CD14-positive monocyte (primary cell): ENCODE data around the gene KIR2DL3. TPM values are rescaled to one million over a fixed set of nuclear protein-coding genes. Genes with fewer than 3 reads are reported as not detected.
"Not testable (repeated sequence)": the region's sequence is repeated elsewhere in the genome, so short reads cannot be mapped to it uniquely, and the experiment has no call there.

ENCODE experiments used
- DNase-seq, 3 donors: peaks; one replicate each; pipeline ENCODE4 v3.0.0-alpha.2; 2011 to 2022
- H2AFZ ChIP-seq: 2 replicates; pipeline ENCODE4 v1.6.0; 2012; ENCODE audit warnings: mild to moderate bottlenecking, low read depth, low read length, inconsistent platforms; ENCODE audit not compliant: insufficient read depth, poor library complexity, severe bottlenecking
- H3K27ac ChIP-seq, 2 donors: 1 replicate in 1 of 2; 2 replicates in 1 of 2; pipeline ENCODE4 v1.5.1; 2012 to 2013; ENCODE audit warnings: low read length in 2 of 2, control low read depth in 1 of 2, inconsistent platforms in 1 of 2, low read depth in 1 of 2, mild to moderate bottlenecking in 1 of 2
- H3K27me3 ChIP-seq, 2 donors: one replicate each; pipeline versions ENCODE4 v1.6.0 to v1.6.1; 2011 to 2013; ENCODE audit warnings: low read length in 2 of 2; ENCODE audit not compliant: control insufficient read depth in 2 of 2, insufficient read depth in 2 of 2
- H3K36me3 ChIP-seq, 2 donors: replicated peaks in 1 of 2; 1 replicate in 1 of 2; 2 replicates in 1 of 2; pipeline versions ENCODE4 v1.5.1 to v1.6.1; 2012 to 2013; ENCODE audit warnings: low read length in 2 of 2, control low read depth in 1 of 2, inconsistent platforms in 1 of 2, mild to moderate bottlenecking in 1 of 2; ENCODE audit not compliant: insufficient read depth in 2 of 2, control insufficient read depth in 1 of 2
- H3K4me1 ChIP-seq, 2 donors: 1 replicate in 1 of 2; 2 replicates in 1 of 2; pipeline versions ENCODE4 v1.5.1 to v1.6.1; 2012 to 2013; ENCODE audit warnings: low read length in 2 of 2, control low read depth in 1 of 2, inconsistent platforms in 1 of 2, mild to moderate bottlenecking in 1 of 2, moderate library complexity in 1 of 2; ENCODE audit not compliant: insufficient read depth in 2 of 2, control insufficient read depth in 1 of 2
- H3K4me2 ChIP-seq: replicated peaks from 2 replicates; pipeline ENCODE3; 2012; ENCODE audit warnings: low read length, moderate library complexity, mild to moderate bottlenecking; ENCODE audit not compliant: poor library complexity, severe bottlenecking; ENCODE audit errors: extremely low read depth
- H3K4me3 ChIP-seq, 3 experiments: fragments of 200-600 bp in 1 of 3; sonication (generic) in 1 of 3; replicated peaks in 1 of 3; 1 replicate in 2 of 3; 2 replicates in 1 of 3; pipeline ENCODE4 v1.5.1; 2011 to 2013; ENCODE audit warnings: low read length in 3 of 3, mild to moderate bottlenecking in 3 of 3, control low read depth in 2 of 3, low read depth in 2 of 3, inconsistent platforms in 1 of 3, moderate library complexity in 1 of 3
- H3K79me2 ChIP-seq: 2 replicates; pipeline ENCODE4 v1.6.0; 2012; ENCODE audit warnings: mild to moderate bottlenecking, control low read depth, inconsistent platforms, low read length, moderate library complexity; ENCODE audit not compliant: insufficient read depth
- H3K9ac ChIP-seq: 2 replicates; pipeline ENCODE4 v1.6.0; 2017; ENCODE audit warnings: low read length, mild to moderate bottlenecking; ENCODE audit not compliant: insufficient read depth, poor library complexity, severe bottlenecking
- H3K9me3 ChIP-seq, 2 donors: replicated peaks in 1 of 2; 1 replicate in 1 of 2; 2 replicates in 1 of 2; pipeline versions ENCODE4 v1.5.1 to v1.6.1; 2012 to 2013; ENCODE audit warnings: low read length in 2 of 2, control low read depth in 1 of 2; ENCODE audit not compliant: control insufficient read depth in 1 of 2, insufficient read depth in 1 of 2
- H4K20me1 ChIP-seq: 2 replicates; pipeline ENCODE4 v1.6.0; 2012; ENCODE audit warnings: mild to moderate bottlenecking, low read length, control low read depth, moderate library complexity; ENCODE audit not compliant: insufficient read depth
- H3K27ac Mint-ChIP-seq, 7 donors: one replicate each; pipeline ENCODE4 v1.8.0; 2020; ENCODE audit warnings: mild to moderate bottlenecking in 7 of 7, mixed read lengths in 7 of 7, moderate library complexity in 6 of 7, inconsistent platforms in 2 of 7
- H3K27me3 Mint-ChIP-seq, 3 donors: one replicate each; pipeline ENCODE4 v1.8.0; 2021 to 2022; ENCODE audit warnings: low read depth in 3 of 3, mild to moderate bottlenecking in 3 of 3, mixed read lengths in 3 of 3, moderate library complexity in 3 of 3, inconsistent platforms in 1 of 3
- H3K36me3 Mint-ChIP-seq, 2 donors: one replicate each; pipeline ENCODE4 v1.8.0; 2020; ENCODE audit warnings: mixed read lengths in 2 of 2, inconsistent platforms in 1 of 2, mild to moderate bottlenecking in 1 of 2
- H3K4me1 Mint-ChIP-seq: one replicate; pipeline ENCODE4 v1.8.0; 2020; ENCODE audit warnings: mild to moderate bottlenecking, mixed read lengths
- H3K4me3 Mint-ChIP-seq, 2 donors: one replicate each; pipeline ENCODE4 v1.8.0; 2020; ENCODE audit warnings: mild to moderate bottlenecking in 2 of 2, mixed read lengths in 2 of 2, moderate library complexity in 1 of 2
- H3K9me3 Mint-ChIP-seq, 7 donors: one replicate each; pipeline ENCODE4 v1.8.0; 2020 to 2022; ENCODE audit warnings: mixed read lengths in 7 of 7, mild to moderate bottlenecking in 6 of 7, moderate library complexity in 6 of 7, inconsistent platforms in 2 of 7
- CTCF ChIP-seq: fragments of 200-600 bp; IDR thresholded peaks from one replicate; pipeline ENCODE4 v1.8.0; 2022; ENCODE audit warnings: antibody characterized with exemption, mild to moderate bottlenecking
- WGBS: methylation state at CpG from one replicate; pipeline ENCODE4 v1.1.5; 2013; ENCODE audit warnings: missing lambda C conversion rate; ENCODE audit not compliant: insufficient coverage; 5-methylcytosine and 5-hydroxymethylcytosine counted together
- intact Hi-C, 2 donors: fragments of 100-400 bp; cut with micrococcal nuclease; formaldehyde crosslinking; loops; one replicate each; pipeline versions ENCODE4 v1.15.0 to v1.15.1; 2023
- polyA plus RNA-seq, 3 donors: library from polyadenylated mRNA; depleted of rRNA in 1 of 3; unstranded in 2 of 3; stranded (reverse) in 1 of 3; fragments of 300-500 nt in 2 of 3; fragments of >200 nt in 1 of 3; fragmentation: Illumina TruSeq in 2 of 3; gene quantifications; 1 replicate in 2 of 3; 2 replicates in 1 of 3; pipeline ENCODE4 v1.2.3, GENCODE V29; 2012 to 2021

KIR2DL3 gene
- polyA plus RNA-seq, 3 donors: 0.07 TPM; not detected in 2

- H3K36me3 ChIP-seq: no peaks in the 10 kb centered on the region
- Mint-ChIP-seq H3K4me1 (peaks cover 55% of the 10 kb centered on the region), H3K36me3 (peaks cover 4 to 18% of the 10 kb centered on the region in 2 donors), H3K9me3 (peaks cover 0 to 5% (median 2%) of the 10 kb centered on the region in 7 donors), H3K4me3 (peak overlapping the region; percentile 12 to 65), H3K27me3 (peaks cover 7 to 17% (median 7%) of the 10 kb centered on the region in 3 donors), H3K27ac (peak overlapping the region in 5 of 7 donors; percentile 4 to 76 (median 46))
- H2AFZ ChIP-seq: peak overlapping the region; percentile 36
- peak overlapping the region in 1 of 3 experiments; percentile 54 for H3K4me3 ChIP-seq
- peaks cover 51% of the 10 kb centered on the region in 2 donors for H3K4me1 ChIP-seq
- H3K79me2 ChIP-seq: peaks cover 3% of the 10 kb centered on the region
- no peaks in the 10 kb centered on the region for H3K9me3 ChIP-seq
- H3K4me2 ChIP-seq: peak overlapping the region; percentile 62
- no peak for TF ChIP-seq CTCF
- no peaks in the 10 kb centered on the region for H4K20me1 ChIP-seq
- peak overlapping the region in 1 of 2 donors; percentile 48 for H3K27ac ChIP-seq
- WGBS: 28% methylated on average over 8 of the region's 8 CpGs
- no peaks in the 10 kb centered on the region for H3K27me3 ChIP-seq
- H3K9ac ChIP-seq: peak overlapping the region; percentile 20
- DNase-seq: peak in 1 of 3 donors; percentile 36
- intact Hi-C loops: no loop called here
These were observed 42.2 kb upstream of the KIR2DL3 start for GRCh38 chr19:54696117-54696548.

DNA sequence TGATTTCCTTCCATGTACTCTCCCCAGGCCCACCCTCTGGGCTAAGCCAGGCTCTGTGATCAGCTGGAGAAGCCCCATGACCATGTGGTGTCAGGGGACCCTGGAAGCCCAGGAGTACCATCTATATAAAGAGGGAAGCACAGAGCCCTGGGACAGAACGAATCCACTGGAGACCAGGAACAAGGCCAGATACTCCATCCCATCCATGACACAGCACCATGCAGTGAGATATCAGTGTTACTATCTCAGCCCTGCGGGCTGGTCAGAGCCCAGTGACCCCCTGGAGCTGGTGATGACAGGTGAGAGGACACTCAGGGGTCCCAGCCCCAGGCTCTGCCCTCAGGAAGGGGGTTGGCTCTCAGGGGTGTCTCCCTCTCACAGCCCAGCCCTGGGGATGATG is 41.5 kb upstream of the KIR2DL3 start:
- H3K4me3 Mint-ChIP-seq: peak overlapping the region; percentile 4 to 65
- peaks cover 7 to 16% (median 7%) of the 10 kb centered on the region in 3 donors for H3K27me3 Mint-ChIP-seq

DNA sequence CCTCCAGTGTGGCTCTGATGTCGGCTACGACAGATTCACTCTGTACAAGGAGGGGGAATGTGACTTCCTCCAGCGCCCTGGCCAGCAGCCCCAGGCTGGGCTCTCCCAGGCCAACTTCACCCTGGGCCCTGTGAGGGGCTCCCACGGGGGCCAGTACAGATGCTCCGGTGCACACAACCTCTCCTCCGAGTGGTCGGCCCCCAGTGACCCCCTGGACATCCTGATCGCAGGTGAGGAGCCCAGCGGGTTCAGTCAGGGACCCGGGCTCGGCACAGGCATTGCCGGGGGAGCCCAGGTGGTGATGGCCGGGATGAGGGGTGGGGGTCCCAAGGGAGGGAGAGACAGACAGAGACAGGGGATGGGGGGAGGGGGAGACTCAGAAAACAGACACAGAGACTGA is 40.6 kb upstream of the KIR2DL3 start:
- Mint-ChIP-seq H3K27ac (peak overlapping the region in 1 of 7 donors; percentile 43), H3K27me3 (peaks cover 3 to 19% (median 10%) of the 10 kb centered on the region in 3 donors), H3K4me1 (peaks cover 41% of the 10 kb centered on the region), H3K36me3 (peaks cover 4 to 18% of the 10 kb centered on the region in 2 donors)
- H3K27ac ChIP-seq, H3K27me3 ChIP-seq, H3K4me2 ChIP-seq, H3K9ac ChIP-seq, DNase-seq, H3K4me3 ChIP-seq, H3K4me3 Mint-ChIP-seq, H3K36me3 ChIP-seq, H2AFZ ChIP-seq, intact Hi-C loops, H3K9me3 ChIP-seq, H3K9me3 Mint-ChIP-seq, H4K20me1 ChIP-seq, H3K79me2 ChIP-seq: not testable (repeated sequence)
- WGBS: 86% methylated on average over 10 of the region's 13 CpGs
- peaks cover 37 to 39% of the 10 kb centered on the region in 2 donors for H3K4me1 ChIP-seq

More for the DNA sequence above, 41.5 kb upstream of the KIR2DL3 start:
- Histone ChIP-seq H3K9ac (peak overlapping the region; percentile 20), H3K4me3 (peak overlapping the region in 1 of 3 experiments; percentile 54), H3K4me1 (peaks cover 45 to 46% of the 10 kb centered on the region in 2 donors), H3K4me2 (peak overlapping the region; percentile 62), H3K27ac (peak overlapping the region in 1 of 2 donors; percentile 48), H4K20me1 (no peaks in the 10 kb centered on the region), H3K9me3 (no peaks in the 10 kb centered on the region), H3K36me3 (no peaks in the 10 kb centered on the region), H3K27me3 (peaks cover 0 to 3% of the 10 kb centered on the region in 2 donors), H2AFZ (peak overlapping the region; percentile 36), H3K79me2 (peaks cover 3% of the 10 kb centered on the region)
- no peak for DNase-seq
- WGBS: no CpG with 5 or more reads among the region's 2 CpGs
- H3K27ac Mint-ChIP-seq: peak overlapping the region in 2 of 7 donors; percentile 4 to 71
- H3K9me3 Mint-ChIP-seq: peaks cover 0 to 3% (median 2%) of the 10 kb centered on the region in 7 donors
- peaks cover 48% of the 10 kb centered on the region for H3K4me1 Mint-ChIP-seq
- intact Hi-C loops: no loop called here
- peaks cover 4 to 18% of the 10 kb centered on the region in 2 donors for H3K36me3 Mint-ChIP-seq
- no peak for TF ChIP-seq CTCF
